Cardiac fibroblast (primary cell): ENCODE results near the gene ARHGAP26.

ENCODE experiments used
- DNase-seq, 2 donors: peaks; one replicate each; pipeline versions ENCODE4 v3.0.0 to v3.0.0-alpha.2; 2010; ENCODE audit warnings: low read depth in 2 of 2
- H3K4me3 ChIP-seq, 2 donors: replicated peaks in 1 of 2; 1 replicate in 1 of 2; 2 replicates in 1 of 2; pipeline ENCODE4 v1.5.1; 2011; ENCODE audit warnings: low read depth in 2 of 2, low read length in 2 of 2, mild to moderate bottlenecking in 2 of 2, moderate library complexity in 1 of 2
- TF ChIP-seq, protein P1 (sequence below): IDR thresholded peaks from one replicate; pipeline ENCODE4 v1.5.1; 2011; ENCODE audit warnings: low read depth, mild to moderate bottlenecking, low read length, inconsistent platforms

ARHGAP26 gene

DNA sequence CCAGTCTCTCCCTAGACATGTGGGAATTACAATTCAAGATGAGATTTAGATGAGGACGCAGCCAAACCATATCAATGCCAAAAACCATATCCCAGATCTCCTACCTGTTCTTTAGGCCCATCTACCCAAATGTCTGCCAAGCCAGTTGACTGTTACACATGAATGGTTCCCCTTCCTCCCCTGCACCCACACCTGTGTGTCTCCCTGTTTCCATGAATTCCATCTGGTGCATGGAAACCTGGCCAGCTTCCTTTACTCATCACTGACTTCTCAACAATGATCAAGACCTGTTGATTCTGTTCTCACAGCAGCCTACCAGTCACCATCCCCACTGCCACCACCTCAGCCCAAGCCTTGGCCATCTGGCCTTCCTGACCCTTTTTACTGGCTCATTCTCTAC, 410.6 kb downstream of the ARHGAP26 start:
- H3K4me3 ChIP-seq, result no peak overlapping the region
- no peak for DNase-seq
- TF ChIP-seq, protein P1, sequence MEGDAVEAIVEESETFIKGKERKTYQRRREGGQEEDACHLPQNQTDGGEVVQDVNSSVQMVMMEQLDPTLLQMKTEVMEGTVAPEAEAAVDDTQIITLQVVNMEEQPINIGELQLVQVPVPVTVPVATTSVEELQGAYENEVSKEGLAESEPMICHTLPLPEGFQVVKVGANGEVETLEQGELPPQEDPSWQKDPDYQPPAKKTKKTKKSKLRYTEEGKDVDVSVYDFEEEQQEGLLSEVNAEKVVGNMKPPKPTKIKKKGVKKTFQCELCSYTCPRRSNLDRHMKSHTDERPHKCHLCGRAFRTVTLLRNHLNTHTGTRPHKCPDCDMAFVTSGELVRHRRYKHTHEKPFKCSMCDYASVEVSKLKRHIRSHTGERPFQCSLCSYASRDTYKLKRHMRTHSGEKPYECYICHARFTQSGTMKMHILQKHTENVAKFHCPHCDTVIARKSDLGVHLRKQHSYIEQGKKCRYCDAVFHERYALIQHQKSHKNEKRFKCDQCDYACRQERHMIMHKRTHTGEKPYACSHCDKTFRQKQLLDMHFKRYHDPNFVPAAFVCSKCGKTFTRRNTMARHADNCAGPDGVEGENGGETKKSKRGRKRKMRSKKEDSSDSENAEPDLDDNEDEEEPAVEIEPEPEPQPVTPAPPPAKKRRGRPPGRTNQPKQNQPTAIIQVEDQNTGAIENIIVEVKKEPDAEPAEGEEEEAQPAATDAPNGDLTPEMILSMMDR, result no peak

DNA sequence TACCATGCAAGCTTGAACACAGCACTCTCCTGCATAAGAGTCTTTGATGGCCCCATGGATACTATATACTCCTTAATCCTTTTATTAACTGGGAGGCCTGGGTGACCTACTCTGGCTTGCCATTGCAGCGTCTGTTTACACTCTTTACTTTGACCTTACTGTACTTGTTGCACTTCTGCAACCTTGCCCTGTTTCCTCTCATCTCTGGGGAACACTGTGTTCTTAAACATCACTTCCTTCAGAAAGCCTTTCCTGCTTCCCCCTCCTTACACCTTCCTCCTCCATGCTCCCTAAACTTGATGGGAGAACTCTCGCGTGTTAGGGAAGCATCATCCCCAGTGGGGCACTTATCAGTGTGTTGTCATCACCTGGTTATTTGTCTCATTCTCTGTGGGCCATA, 411.0 kb downstream of the ARHGAP26 start:
- DNase-seq, result no peak
- no peak overlapping the region for H3K4me3 ChIP-seq
- TF ChIP-seq, protein P1, result no peak

DNA sequence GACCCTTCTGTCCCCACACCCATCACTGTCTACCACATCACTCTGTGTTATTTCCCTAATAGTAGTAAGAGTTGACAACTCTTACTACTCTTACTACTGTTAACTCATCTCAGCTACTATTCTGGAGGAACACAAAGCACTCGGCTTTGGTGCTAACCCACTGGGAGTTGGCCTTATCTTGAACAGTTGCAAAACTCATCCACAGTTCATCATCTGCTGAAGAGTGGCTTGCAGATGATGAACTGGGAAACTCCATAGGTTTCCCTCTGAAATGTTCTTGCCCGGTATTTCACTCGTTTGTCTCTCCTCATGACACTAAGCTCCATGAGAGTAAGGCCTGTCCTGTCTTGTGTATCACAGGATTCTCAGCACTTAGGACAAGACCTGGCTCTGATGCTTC, 411.9 kb downstream of the ARHGAP26 start:
- TF ChIP-seq, protein P1, result no peak
- no peak overlapping the region for H3K4me3 ChIP-seq
- DNase-seq, result peak; percentile 36 to 47

DNA sequence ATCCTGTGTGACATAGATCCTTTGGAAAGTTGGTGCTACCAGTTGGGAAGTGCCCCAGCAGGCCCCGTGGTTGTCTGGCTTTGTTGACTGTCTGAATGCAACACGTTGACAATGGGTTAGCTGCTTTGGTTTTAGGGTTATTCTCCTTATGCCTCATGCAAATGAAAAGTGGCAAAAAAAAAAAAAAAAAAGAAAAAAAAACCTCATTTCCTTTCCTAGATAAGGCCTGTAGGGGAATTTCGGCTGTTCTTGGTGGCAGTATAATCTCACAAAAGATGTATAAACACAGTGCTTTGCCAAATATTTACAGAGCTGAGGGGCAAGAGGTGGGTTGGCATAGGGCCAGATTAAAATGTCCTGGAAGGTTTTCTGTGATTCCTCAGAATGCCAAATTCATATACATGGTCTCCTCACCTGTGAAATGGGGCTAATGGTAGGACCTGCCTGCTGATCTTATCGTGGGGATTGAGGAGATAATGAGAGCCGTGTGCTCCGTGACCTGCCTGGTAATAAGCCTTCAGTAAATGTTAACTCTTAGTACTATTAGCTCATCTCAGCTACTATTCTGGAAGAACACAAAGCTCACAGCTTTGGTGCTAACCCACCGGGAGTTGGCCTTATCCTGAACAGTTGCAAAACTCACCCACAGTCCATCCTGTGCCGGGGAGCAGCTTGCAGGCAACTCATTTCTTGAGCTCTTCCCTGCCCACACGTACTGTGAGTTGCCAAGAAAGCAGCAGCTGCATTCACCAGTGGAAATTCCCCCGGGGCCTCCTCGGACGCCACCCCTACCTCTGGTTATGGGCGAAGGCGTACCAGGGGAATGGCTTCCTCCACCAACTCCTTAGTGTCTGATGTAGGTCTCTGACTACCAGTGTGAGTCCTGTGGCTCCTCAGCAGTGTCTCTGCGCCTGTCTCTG, 413.0 kb downstream of the ARHGAP26 start:
- no peak overlapping the region for H3K4me3 ChIP-seq
- peak; percentile 84 to 89 for DNase-seq
- TF ChIP-seq, protein P1, result no peak

DNA sequence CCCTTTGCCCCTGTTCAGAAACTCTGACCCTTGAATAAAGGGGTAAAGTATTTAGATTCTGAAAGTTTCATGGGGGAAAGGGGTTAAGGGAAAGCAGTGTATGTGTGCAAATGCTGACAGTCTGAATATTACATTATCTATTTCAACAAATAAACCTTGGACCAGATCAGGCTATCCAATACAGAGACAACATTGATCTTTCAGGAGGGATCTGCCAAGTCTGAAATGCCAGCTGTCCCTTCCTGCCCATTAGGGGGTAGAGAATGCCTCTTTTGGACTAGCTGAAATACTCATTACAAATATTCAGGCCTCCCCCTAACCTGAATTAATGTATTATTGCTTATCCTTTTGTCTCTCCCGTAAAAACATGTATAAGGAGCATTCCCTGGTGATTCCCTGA, 413.8 kb downstream of the ARHGAP26 start:
- no peak for DNase-seq
- TF ChIP-seq, protein P1, result no peak
- H3K4me3 ChIP-seq, result no peak overlapping the region

DNA sequence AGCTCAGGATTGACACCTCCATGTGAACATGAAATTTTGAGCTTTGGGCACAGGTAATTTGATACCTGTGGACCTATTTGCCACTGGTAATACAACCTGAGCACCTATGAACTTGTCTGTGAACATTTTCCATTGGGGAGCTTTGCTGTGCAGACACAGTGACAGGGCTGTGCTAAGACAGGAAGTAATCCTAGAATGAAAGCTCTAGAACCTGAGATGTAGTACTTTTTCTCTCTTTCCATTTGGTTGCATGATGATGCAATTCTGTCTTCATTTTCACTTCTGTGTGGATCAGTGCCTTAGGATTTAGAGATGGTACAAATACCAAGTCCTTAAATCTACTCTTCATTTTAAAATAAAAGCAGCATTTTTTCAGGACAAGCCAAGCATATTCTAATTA, 416.4 kb downstream of the ARHGAP26 start:
- TF ChIP-seq, protein P1, result no peak
- DNase-seq, result peak in 1 of 2 donors; percentile 12
- no peak overlapping the region for H3K4me3 ChIP-seq

DNA sequence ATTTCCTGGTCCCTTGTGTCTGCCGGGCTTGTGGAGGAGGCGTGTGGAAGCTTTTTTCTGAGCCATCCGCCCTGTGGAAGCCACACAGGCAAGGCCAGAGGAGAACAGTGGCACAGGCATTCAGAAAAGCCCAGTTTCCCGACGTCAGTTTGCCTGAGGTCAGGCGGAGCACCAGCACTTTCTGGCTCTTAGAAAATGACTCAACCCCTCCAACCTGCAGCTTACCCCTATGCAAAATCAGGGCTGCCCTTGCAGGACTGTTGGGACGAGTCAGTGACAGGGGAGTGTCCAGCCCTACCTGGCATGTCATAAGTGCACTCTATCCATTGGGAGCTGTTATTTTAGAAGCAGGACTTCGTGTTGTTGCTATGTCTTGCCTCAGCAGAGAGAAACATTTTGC, 417.3 kb downstream of the ARHGAP26 start:
- TF ChIP-seq, protein P1, result no peak
- DNase-seq, result no peak
- H3K4me3 ChIP-seq, result no peak overlapping the region
